OCI-LY7 (cell line): ENCODE measurements around the gene GPC3.

Experiments
- EZH2phosphoT487 ChIP-seq: fragments of 200-600 bp; sonication (generic); IDR thresholded peaks from 2 replicates; pipeline ENCODE4 v1.6.1; 2018; ENCODE audit warnings: low read depth, borderline replicate concordance, mild to moderate bottlenecking, mixed run types, antibody characterized with exemption, low read length, moderate library complexity, mixed read lengths
- TF ChIP-seq, protein P1 (sequence below): fragments of 200-600 bp; sonication (generic); conservative IDR thresholded peaks from 2 replicates; pipeline ENCODE4 v1.5.1; 2014; ENCODE audit warnings: mild to moderate bottlenecking, antibody characterized with exemption, low read length, moderate library complexity, mixed read lengths

DNA sequence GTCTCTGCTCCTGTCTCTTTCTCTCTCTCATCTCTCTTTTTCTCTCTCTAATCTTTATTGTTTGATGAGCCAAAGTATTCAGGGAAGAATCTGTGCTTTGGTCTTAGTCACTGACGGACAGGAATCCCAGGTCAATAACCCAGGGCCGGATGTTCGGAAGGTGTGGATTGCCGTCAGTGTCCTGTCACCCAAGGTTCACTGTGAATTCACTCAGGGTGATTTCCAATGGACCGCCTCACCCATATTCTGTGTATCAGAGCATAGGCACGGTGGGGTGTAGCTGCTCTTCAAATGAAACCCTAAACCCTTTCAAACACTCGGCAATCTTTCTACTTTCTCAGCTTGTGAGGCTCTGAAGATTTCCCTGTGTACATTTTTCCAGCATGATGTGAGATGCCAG, 425.5 kb downstream of the GPC3 start:
- TF ChIP-seq, protein P1, sequence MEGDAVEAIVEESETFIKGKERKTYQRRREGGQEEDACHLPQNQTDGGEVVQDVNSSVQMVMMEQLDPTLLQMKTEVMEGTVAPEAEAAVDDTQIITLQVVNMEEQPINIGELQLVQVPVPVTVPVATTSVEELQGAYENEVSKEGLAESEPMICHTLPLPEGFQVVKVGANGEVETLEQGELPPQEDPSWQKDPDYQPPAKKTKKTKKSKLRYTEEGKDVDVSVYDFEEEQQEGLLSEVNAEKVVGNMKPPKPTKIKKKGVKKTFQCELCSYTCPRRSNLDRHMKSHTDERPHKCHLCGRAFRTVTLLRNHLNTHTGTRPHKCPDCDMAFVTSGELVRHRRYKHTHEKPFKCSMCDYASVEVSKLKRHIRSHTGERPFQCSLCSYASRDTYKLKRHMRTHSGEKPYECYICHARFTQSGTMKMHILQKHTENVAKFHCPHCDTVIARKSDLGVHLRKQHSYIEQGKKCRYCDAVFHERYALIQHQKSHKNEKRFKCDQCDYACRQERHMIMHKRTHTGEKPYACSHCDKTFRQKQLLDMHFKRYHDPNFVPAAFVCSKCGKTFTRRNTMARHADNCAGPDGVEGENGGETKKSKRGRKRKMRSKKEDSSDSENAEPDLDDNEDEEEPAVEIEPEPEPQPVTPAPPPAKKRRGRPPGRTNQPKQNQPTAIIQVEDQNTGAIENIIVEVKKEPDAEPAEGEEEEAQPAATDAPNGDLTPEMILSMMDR = no peak
- no peak for TF ChIP-seq EZH2phosphoT487
